ENCODE data around the gene TBC1D20. TPM values are rescaled to one million over a fixed set of nuclear protein-coding genes. Genes with fewer than 3 reads are reported as not detected.

TBC1D20 gene
- total and polyA plus RNA-seq, 2 donors (not counting 3 experiments of a cell fraction or from before 2014, with no cell fraction given): 34.3 to 36.1 TPM

DNA sequence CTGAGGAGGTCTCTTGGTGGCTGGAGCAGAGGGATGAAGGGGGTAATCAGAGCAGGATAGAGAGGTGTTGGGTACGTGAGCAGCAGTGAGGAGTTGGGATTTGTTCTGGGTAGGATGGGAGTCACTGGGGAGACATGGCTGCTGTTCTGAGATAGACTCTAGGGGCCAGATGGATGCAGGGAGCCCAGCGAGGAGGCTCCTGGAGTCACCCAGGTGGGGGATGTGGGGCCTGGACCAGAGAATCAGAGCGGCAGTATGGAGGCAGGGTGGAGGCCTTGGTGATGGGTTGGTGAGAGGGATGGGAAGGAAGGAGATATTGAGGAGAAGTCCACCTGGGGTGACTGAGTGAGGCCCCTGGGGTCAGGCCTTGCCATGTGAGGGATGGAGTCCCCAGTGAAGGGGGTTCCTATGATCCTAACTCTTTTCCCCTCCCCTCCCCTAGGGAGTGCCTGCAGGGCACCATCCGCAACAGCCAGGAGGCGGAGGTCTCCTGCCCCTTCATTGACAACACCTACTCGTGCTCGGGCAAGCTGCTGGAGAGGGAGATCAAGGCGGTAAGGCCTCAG lies 40.6 kb downstream of the TBC1D20 start:
- Histone ChIP-seq H4K20me1 (replicated peaks; ENCODE audit: control insufficient read depth, extremely low read depth, insufficient read depth, low read length) (no peaks in the 10 kb centered on the region), H3K9me1 (replicated peaks; ENCODE audit: control insufficient read depth, extremely low read depth, insufficient read depth, low read length) (no peaks in the 10 kb centered on the region), H3K27me3 (ENCODE audit: control insufficient read depth in 2 of 2, insufficient read depth in 2 of 2, low read length in 2 of 2) (no peaks in the 10 kb centered on the region), H3K27ac (ENCODE audit: insufficient read depth, low read depth, low read length) (no peak overlapping the region), H3K4me1 (ENCODE audit: control insufficient read depth, extremely low read depth, insufficient read depth, low read length) (no peaks in the 10 kb centered on the region), H3K9me3 (replicated peaks; ENCODE audit: control insufficient read depth, insufficient read depth, low read length) (no peaks in the 10 kb centered on the region), H3K9ac (replicated peaks; ENCODE audit: extremely low read depth, insufficient read depth, low read length) (no peak overlapping the region), H3K4me2 (ENCODE audit: insufficient read depth, low read length) (no peak overlapping the region), H2AFZ (ENCODE audit: low read depth, low read length) (no peak overlapping the region), H3K79me2 (ENCODE audit: control insufficient read depth, insufficient read depth, low read length) (no peaks in the 10 kb centered on the region), H3K4me3 (replicated peaks in 1 of 3; ENCODE audit: insufficient read depth in 1 of 3, low read depth in 1 of 3, low read length in 3 of 3) (no peak overlapping the region), H3K36me3 (ENCODE audit: control insufficient read depth in 2 of 2, extremely low read depth in 1 of 2, insufficient read depth in 2 of 2, low read length in 2 of 2) (peaks cover 7 to 30% of the 10 kb centered on the region in 2 experiments)
- ChIA-PET CTCF (no interaction called here), POLR2A (no interaction called here)
- no peak for DNase-seq (ENCODE audit: low read depth, low spot score)
- dilution Hi-C loops (cut with MboI; ENCODE audit: extremely low pct_ligation_motif_present, low sequenced_read_pairs) (no loop called here), intact Hi-C loops (cut with micrococcal nuclease) (no loop called here)
- no TSS peak for BruUV-seq (replicated peaks)
- TF ChIP-seq FOS (IDR thresholded peaks at IDR 0.05; ENCODE audit: borderline replicate concordance, insufficient read depth, low read length) (no peak), JUN (IDR thresholded peaks at IDR 0.05; ENCODE audit: borderline replicate concordance, insufficient read depth, insufficient read length, low read depth) (no peak), GATA2 (IDR thresholded peaks at IDR 0.05; ENCODE audit: insufficient read depth, insufficient read length, low read depth, low read length) (no peak), POLR2A (IDR thresholded peaks at IDR 0.05; ENCODE audit: low read depth, low read length) (no peak), EZH2 (IDR thresholded peaks at IDR 0.05; ENCODE audit: borderline replicate concordance, low read depth, low read length, severe bottlenecking) (no peak), MYC (IDR thresholded peaks at IDR 0.05; ENCODE audit: low read depth, low read length) (no peak), POLR2AphosphoS5 (IDR thresholded peaks at IDR 0.05; ENCODE audit: insufficient read depth, low read depth, low read length) (no peak)
- TF ChIP-seq, protein P1, sequence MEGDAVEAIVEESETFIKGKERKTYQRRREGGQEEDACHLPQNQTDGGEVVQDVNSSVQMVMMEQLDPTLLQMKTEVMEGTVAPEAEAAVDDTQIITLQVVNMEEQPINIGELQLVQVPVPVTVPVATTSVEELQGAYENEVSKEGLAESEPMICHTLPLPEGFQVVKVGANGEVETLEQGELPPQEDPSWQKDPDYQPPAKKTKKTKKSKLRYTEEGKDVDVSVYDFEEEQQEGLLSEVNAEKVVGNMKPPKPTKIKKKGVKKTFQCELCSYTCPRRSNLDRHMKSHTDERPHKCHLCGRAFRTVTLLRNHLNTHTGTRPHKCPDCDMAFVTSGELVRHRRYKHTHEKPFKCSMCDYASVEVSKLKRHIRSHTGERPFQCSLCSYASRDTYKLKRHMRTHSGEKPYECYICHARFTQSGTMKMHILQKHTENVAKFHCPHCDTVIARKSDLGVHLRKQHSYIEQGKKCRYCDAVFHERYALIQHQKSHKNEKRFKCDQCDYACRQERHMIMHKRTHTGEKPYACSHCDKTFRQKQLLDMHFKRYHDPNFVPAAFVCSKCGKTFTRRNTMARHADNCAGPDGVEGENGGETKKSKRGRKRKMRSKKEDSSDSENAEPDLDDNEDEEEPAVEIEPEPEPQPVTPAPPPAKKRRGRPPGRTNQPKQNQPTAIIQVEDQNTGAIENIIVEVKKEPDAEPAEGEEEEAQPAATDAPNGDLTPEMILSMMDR (IDR thresholded peaks at IDR 0.05; ENCODE audit: extremely low read depth in 1 of 2, insufficient read depth in 1 of 2, low read depth in 1 of 2, low read length in 2 of 2): no peak
- TF ChIP-seq, protein P2, sequence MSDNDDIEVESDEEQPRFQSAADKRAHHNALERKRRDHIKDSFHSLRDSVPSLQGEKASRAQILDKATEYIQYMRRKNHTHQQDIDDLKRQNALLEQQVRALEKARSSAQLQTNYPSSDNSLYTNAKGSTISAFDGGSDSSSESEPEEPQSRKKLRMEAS (IDR thresholded peaks at IDR 0.05; ENCODE audit: insufficient read depth, insufficient read length): no peak
- FAIRE-seq: no peak
